Left renal cortex interstitium (tissue), 4 donors: ENCODE data around the gene DNLZ. TPM values are rescaled to one million over a fixed set of nuclear protein-coding genes. Genes with fewer than 3 reads are reported as not detected.
"Not testable (repeated sequence)": the region's sequence is repeated elsewhere in the genome, so short reads cannot be mapped to it uniquely, and the experiment has no call there.

ENCODE experiments used
- DNase-seq, 4 donors: peaks; one replicate each; pipeline ENCODE4 v3.0.0-alpha.2; 2013; ENCODE audit warnings: low read depth in 4 of 4, low spot score in 2 of 4, missing footprints in 1 of 4
- polyA plus RNA-seq, 4 donors: library from polyadenylated mRNA; unstranded; fragments of 120-200 nt; gene quantifications; one replicate each; pipeline ENCODE4 v1.2.1, GENCODE V29; 2013; ENCODE audit not compliant: insufficient read length in 4 of 4

DNLZ gene
- polyA plus RNA-seq, 4 donors: 5.0 to 26.2 (median 9.1) TPM

GRCh38 chr9:136362450-136362784, 1.1 kb downstream of the DNLZ start:
- no peak for DNase-seq

GRCh38 chr9:136361754-136362449, 1.6 kb downstream of the DNLZ start:
- DNase-seq: no peak

- no peak for DNase-seq
Observed at GRCh38 chr9:136361047-136361753, 2.3 kb downstream of the DNLZ start.

GRCh38 chr9:136359774-136360718, 3.5 kb downstream of the DNLZ start:
- DNase-seq: no peak

GRCh38 chr9:136358888-136359287, 4.7 kb downstream of the DNLZ start:
- no peak for DNase-seq

GRCh38 chr9:136358016-136358415, 5.5 kb downstream of the DNLZ start:
- no peak for DNase-seq

GRCh38 chr9:136357202-136357725, 6.3 kb downstream of the DNLZ start:
- no peak for DNase-seq

- DNase-seq: no peak
Observed at GRCh38 chr9:136355616-136356557, 7.7 kb downstream of the DNLZ start.

GRCh38 chr9:136354592-136355085, 8.9 kb downstream of the DNLZ start:
- DNase-seq: no peak

GRCh38 chr9:136353757-136354488, 9.6 kb downstream of the DNLZ start:
- DNase-seq: no peak

- no peak for DNase-seq
Observed at GRCh38 chr9:136353088-136353487, 10.5 kb downstream of the DNLZ start.

GRCh38 chr9:136352682-136353081, 10.9 kb downstream of the DNLZ start:
- DNase-seq: no peak

GRCh38 chr9:136351868-136352267, 11.7 kb downstream of the DNLZ start:
- DNase-seq: not testable (repeated sequence)

- no peak for DNase-seq
Observed at GRCh38 chr9:136351252-136351800, 12.2 kb downstream of the DNLZ start.

GRCh38 chr9:136349546-136349945, 14.0 kb downstream of the DNLZ start:
- DNase-seq: no peak

- no peak for DNase-seq
Observed at GRCh38 chr9:136348691-136349090, 14.9 kb downstream of the DNLZ start.

GRCh38 chr9:136347472-136348256, 15.9 kb downstream of the DNLZ start:
- DNase-seq: no peak

- DNase-seq: no peak
Observed at GRCh38 chr9:136346927-136347465, 16.5 kb downstream of the DNLZ start.
